ENCODE results near the gene RPL37.
A peak's percentile ranks its signal among the peaks of the same experiment; 100 is the strongest.
"Not testable (repeated sequence)": the region's sequence is repeated elsewhere in the genome, so short reads cannot be mapped to it uniquely, and the experiment has no call there.

RPL37 gene

DNA sequence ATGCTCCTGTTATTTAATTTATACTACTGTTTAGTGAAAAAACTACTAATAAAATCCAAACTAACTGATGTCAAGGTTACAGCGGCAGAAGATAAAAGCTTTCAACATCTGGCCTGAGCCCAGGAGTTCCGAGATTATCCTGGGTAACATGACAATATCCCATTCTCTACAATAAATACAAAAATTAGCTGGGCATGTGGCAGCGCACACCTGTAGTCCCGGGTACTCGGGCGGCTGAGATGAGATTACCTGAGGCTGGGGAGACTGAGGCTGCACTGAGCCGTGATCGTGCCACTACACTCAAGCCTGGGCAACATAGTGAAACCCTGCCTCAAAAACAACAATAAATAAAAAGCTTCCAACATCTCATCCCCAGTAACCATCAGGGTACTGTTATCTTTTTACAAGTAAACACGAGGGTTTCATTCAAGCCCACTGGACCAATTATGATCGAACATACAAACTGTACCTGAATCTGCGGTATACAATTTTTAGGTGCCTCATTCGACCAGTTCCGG is 1.3 kb downstream of the RPL37 start:
- no peak for DNase-seq

DNA sequence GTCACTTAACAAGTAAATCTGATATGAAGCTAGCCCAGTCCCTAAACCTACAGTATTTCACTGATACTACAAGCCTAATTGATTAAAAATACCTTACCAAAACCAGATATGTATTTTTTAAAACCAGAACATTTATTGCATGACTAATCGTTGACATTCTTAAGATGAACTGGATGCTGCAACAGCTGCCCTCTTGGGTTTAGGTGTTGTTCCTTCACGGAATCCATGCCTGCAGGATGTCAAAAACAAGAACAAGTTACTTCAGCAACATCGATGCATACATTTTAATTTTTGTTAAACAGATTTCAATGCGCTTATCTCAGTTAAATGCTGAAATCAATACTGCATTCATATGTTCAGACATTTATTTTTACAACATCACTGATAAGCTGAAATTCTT is 2.7 kb downstream of the RPL37 start:
- DNase-seq, result no peak

DNA sequence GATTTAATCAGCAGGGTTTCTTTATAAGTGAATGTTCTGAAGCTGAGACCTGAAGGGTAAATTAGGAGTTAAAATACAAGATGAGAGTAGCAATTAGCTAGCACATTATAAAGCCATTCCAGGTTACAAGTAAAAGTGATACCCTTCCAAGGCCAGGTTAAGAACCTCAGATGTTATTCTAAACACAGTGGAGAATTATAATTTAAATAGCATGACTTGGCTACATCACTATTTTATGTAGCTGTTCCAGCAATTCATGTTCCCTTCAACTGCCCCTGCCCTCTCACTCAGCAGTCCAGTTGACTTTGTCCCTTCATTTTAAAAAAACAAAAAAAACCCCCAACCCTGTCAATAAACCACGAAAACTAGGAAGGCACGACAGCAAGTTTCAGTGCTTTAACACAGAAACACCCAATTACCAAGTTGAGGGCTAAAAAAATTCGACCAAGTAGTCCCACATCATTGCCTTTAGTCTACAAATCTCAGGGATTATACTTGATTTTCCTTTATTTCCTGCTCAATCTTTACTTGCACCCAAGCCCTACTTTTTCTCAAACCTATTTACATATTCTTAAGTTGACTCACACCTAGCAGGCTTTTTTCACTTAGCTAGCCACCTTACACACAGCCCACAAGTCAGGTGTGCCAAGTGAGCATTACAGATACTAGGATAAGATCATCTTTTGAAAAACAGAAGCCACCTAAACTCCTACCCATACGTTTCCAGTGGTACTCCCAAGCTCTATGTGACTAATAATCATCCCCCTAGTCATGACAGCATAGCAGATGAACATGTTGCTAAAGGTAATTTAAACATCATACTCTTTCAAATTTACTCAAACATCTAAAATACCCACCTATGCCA is 3.4 kb downstream of the RPL37 start:
- no peak for DNase-seq

DNA sequence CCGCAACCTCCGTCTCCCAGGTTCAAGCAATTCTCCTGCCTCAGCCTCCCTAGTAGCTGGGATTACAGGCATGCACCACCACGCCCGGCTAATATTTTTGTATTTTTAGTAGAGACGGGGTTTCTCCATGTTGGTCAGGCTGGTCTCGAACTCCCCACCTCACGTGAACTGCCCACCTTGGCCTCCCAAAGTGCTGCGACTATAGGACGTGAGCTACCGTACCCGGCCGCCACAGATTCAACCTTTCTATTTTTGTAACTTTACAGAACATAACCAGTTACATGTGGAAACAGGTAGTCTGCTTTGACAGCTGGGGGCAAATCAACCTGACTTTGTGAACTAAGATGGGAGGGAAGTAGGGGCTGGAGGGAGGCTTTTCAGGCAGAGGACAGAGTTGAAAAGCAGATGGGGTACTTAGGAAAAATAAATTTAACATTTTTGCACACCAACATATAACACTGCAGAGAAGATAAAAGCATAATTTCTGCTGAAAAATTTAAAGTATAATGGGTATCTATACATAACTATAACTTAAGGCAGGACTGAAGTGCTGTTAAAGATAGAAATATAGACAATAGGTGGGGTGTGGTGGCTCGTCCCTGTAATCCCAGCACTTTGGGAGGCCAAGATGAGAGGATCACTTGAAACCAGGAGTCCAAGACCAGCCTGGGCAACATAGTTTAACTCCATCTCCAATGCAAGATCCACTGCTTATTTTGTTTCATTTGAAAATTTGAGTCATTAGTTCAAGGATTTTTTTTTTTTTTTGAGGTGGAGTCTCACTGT is 5.1 kb downstream of the RPL37 start:
- DNase-seq, result no peak

DNA sequence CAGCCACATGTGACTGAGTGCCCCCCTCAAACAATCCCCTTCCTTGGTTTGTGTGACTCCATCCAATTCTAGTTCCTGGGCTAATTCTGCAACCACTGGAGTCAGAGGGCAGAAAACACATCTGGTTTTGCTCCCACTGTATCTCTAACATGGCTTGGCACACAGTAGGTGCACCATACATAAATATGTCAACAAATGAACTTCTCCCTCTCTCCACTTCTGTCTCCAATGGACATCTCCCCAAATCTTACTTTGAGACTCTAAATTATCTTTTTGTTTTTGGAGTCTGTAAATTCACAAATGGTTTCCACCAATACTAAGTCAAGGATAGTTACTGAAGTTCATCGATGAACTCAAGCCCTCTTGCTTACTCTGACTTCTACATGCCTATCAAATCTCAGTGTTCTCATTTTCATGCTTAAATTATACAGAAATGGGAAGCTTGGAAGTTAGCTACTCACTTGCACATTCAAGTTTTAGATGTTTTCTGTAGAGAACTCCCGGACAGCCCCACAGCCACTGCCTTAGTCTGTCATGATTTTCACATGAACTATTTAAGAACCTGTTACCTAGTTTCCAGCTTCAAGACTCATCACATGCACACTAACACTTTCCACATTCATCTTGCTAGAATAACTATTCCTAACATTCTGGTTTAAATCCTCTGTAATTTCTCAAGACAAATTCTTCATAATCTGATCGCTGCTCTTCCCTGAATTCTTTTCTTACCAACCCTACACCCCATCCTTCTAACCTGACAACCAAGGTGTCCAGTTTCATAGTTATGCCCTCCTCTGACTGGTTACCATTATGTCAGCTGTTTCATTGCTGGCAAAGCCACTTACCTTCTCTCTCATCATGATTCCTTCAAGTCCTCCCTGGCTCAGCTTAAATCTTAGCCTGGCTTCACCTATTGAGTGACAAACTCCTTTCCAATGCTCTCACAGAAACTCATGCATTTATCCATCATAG is 6.0 kb downstream of the RPL37 start:
- DNase-seq, result no peak

DNA sequence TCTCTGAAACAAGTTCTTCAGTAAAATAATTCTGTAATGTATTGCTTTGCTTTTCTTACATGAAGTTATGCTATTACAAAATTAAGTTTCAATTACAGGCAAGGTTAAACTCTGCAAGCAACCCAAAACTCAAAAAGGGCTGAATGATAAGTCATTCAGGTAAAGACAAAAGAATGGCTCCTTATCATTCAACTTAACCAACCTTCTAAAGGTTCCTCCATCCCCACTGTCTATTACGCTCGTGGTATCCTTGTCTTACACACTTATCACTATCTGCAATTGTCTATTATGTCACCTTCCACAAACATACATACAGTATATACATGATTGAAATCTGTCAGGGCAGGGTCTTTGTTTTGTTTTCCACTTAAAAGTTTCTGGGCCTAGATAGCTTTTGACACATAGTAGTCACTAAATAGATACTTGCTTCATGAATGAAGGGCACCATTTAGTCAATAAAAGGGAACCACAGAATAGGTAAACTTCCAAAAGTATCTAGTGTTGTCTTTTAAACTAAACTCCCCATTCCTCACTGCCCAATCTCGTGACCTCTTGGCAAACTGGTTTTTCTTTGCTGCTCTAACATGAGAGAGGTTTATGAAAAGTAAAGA is 6.9 kb downstream of the RPL37 start:
- peak in 1 of 6 experiments; percentile 14 for DNase-seq

DNA sequence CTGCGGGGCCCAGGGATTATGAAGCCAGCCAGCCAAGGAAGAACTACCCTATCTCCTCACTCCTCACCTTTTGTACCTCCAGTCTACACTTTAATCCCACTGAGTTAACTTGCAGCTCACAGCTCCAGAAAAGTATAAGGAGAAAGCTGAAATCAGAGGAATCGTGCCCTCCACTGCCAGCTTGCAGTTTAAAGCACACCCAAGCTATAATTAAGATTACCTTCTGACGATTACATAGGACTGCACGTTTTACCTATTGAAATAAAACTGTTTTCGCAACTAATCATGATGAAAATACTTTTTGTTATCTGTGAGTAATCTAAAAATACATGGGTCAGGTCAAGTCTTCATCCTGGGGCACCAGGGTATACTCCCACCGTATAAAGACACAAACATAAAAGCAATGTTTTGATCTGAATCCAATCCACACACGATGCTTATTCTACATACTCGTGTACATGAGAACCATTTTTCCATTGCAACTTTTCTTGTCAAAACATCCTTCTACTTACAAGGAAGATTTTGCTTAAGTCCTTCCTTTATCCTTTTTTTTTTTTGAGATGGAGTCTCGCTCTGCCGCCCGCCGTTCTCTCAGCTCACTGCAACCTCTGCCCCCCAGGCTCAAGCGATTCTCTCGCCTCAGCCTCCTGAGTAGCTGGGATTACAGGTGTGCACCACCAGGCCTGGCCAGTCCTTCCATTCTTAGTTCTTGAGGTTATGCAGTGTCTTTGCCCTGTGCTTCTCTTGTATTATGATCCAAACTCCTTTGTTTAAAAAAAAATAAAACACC is 7.6 kb downstream of the RPL37 start:
- DNase-seq, result no peak

DNA sequence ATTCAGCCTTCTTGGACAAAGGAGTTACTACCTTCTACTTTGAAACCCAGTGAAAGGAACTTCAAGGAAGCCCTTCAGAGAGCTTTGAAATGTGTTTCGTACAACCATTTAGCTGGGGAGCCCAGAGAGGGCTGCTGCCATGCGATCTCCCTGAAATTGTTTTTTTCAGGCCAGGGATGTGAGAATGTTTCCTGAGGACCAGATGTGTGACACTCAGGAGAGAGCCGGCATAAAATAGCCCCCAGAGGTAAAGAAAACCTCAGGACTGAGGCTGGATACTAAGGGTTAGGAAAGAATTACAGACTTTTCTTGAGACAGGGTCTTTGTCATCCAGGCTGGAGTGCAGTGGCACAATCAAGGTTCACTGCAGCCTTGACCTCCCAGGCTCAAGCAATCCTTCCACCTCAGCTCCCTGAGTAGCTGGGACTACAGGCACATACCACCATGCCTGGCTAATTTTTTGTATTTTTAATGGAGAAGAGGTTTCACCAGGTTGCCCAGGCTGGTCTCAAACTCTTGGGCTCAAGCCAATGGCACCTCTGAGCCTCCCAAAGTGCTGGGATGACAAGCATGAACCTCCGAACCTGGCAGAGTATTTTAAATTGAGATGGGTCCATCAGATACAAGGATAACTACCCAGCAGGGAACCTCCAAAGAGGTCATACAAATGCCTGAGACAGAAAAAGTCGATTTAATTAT is 8.4 kb downstream of the RPL37 start:
- no peak for DNase-seq

DNA sequence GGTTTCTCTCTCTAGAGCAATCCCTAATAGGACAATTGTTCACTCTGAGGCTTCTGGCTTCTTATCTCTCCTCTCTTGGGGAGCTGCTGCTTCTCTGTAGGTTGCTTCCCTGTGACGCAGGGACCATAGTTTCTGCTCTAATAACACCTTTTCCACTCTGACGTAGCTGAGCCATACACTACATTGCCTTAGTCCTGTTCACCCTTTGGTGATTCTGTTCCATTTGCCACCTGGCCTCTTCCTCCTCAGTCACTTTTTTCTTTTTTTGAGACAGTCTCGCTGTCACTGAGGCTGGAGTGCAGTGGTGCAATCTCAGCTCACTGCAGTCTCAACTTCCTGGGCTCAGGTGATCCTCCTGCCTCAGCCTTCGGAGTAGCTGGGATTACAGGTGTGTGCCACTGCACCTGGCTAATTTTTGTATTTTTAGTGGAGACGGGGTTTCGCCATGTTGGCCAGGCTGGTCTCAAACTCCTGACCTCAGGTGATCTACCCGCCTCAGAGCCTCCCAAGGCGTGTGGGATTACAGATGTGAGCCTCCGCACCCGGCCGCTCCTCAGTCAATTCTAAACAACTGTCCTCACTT is 9.5 kb downstream of the RPL37 start:
- not testable (repeated sequence) for DNase-seq

DNA sequence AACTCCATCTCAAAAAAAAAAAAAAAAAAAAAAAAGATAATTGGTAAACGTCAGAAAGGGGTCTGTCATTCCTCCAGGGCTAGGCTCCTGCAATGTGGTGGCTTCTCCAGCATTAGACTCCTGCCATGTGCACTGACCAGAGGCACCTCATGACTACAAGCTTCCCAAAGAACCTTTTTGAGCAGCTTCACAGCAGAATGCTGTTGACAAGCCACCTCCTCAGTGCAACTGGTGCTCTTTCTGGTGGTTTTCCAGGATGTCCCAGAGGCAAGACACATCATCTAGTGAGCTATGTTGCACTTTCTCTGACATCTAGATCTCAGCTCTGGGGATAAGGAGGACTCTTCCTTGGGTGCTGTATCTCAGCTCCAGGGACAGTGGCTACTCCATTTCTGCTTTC is 11.6 kb downstream of the RPL37 start:
- DNase-seq, result no peak

DNA sequence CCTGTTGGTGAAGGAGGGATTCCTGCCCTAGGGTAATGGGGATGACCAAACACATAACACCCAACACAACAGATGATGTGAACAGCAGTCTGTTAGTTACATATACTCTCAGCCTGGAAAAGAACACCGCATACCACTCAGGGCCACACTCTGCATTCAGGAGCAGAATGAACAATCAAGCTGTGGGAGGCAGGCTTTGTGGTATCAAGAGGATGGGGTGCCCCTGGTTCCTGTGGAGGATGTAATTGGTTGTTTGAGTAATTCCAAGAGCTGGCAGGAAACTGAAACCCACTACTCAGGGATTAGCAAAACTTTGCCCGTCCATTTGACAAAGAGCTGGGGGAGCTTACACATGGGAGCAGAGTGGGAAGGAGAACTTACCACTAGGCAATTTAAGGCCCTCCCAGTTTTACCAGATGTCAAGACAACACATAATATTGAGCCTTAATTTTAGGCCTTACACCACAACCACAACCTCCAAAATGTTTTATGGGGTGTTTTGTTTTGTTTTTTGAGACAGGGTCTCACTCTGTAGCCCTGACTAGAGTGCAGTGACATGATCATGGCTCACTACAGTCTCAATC is 21.2 kb downstream of the RPL37 start:
- no peak for DNase-seq

DNA sequence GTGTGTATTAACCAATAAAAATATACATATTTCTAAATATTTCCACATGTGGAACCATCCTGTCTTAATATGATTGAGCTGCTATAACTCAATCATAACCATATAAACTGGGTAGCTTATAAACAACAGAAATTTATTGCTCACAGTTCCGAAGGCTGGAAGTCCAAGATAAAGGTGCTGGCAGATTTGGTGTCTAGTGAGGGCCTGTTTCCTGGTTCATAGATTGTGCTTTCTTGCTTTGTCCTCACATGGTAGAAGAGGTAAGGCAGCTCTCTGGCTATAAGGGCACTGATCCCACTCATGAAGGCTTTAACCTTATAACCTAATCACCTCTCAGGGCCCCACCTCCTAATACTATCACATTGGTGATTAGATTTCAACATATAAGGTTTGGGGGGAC is 22.9 kb downstream of the RPL37 start:
- no peak for DNase-seq

DNA sequence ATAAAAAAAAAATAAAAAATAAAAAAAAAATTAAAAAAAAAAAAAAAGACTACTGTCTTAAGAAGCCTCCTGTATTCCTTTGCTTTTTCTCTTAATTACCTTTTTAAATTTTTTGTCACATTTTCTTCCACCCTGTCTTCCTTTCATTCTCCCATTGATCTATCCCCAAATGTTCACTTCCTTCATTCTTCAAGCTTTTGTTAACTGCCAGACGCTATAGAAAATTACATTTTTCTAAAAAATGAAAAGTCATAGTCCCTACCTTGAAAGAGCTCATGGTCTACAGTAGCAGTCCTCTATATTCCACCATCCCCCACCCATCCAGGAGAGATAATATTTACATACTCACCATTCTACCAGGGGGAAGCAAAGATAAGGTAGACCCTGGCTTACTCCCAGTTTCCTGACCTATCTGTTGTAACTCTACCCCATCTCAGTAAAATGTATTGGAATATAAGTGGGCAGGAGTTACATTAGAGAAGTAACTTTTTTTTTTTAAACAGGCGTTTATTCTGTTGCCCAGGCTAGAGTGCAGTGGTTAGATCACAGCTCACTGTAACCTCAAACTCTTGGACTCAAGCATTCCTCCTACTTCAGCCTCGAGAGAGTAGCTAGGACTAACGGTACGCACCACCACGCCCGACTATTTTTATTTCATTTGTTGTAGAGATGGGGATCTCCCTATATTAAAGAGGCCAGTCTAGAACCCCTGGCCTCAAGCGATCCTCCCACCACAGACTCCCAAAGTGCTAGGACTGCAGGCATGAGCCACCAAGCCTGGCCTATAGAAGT is 33.1 kb downstream of the RPL37 start:
- DNase-seq, result no peak

DNA sequence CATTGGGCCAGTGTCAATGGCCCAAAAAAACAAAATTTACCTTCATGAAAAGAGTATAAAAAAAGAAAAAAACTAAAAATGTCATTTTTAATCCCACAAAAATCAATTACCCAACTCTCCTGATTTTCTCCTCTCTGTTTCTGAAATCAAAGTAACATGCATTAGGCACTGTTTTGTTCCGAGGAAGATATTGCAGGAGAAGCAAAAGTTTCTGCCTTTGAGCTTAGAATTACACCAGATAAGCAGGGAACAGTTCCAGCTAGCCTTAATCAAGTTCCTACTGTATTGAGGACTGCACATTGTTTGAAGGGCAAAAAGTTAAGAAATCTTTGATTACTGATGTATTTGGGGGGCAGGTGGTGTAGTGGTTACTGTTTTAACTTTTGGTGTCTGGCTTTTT is 35.8 kb downstream of the RPL37 start:
- no peak for DNase-seq

DNA sequence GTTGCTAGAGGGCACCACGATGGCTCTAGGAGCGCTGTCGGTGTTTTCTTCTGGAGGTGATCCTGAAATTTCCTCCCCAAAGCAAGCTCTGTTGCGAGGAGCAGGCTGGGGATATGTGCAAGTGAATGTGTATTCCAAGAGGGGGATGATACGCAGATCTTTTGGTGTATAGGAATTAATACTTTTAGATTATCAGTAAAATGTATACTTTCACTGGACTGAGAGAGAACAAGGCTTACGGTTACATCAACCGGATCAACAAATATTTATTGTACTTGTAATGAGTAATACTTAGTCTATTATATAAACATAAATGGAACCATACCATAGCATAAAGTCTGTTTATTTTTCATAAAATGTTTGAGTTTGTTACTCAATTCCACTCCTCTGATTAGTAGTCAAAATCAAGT is 36.2 kb downstream of the RPL37 start:
- no peak for DNase-seq

DNA sequence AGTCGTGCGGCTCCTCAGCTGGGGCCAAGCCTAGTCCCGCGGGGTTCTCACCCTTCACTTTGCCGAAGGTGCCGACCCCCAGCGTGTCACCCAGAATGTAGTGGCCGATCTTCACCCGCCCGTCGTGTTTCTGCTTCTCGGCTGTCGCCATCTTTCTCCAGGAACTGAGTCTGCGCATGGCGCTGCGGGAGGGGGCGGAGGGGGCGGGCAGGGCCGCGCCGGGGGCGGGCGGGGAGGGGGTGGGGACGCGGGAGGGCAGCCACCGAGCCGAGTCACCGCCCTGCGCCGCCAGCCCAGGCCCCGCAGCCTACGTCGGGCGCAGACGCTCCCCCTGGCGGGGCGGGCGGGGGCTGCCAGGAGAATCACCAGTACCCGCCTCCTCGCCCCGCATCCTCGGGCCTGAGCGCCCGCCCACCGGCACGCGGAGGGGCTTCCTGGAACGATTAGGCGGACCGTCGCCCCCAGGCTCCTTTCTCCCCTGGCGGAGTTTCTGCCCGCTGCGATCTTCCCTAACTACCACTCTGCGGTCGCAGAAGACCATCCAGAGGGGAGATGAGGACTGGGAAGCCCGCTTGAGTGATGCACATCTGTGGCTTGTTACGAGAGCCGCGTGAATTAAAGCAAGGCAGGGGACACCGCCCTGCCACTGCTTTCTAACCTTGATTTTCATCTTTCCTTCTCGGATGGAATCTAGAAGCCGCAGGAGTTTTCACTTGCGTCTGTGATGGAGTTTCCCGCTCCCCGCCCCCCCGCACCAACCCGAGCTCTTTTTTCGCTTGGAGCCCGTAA is 36.8 kb downstream of the RPL37 start, which contains the start of gene PRKAA1:
TSS of gene PRKAA1 (minus strand) at position 363 of the 789 bp plus-strand sequence. CDS start at position 178, 185 bp downstream.
- DNase-seq, result peak; percentile 84 to 91 (median 88)

DNA sequence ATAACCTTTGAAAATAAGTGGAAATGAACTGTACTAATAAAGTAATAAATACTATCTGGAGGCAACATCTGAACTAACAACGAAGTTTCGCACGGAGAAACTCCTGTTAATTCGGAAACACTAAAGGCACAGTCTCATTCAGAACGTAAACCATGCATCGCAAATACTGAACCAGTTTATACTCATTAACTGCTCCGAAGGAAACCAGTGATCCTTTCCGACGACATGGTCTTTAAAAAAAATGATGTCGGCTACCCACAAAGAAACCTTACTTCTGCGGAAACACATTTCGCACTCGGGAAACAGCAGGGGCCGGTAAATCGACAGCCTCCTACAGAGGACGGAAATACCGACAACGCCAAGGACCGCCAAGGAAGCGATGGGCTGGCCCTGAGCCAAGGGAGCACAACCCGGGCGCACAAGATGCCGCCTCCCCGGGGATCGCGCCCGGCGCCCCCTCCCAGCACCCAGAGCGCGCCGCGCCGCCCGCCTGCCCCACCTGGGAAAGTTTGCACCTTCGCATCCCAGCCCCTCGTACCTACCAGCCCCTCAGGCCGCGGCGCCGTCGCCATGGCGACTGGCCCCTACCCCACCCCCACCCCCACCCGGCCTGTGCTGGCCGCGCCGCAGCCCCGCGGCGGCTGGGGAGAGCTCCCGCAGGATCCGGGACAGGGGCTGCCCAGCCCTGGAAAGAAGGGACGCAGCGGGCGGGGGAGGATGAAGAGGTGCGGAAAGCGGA is 37.6 kb downstream of the RPL37 start:
- peak; percentile 57 to 81 (median 74) for DNase-seq
